ENCODE data around the gene NECTIN2.

Gene NECTIN2

DNA sequence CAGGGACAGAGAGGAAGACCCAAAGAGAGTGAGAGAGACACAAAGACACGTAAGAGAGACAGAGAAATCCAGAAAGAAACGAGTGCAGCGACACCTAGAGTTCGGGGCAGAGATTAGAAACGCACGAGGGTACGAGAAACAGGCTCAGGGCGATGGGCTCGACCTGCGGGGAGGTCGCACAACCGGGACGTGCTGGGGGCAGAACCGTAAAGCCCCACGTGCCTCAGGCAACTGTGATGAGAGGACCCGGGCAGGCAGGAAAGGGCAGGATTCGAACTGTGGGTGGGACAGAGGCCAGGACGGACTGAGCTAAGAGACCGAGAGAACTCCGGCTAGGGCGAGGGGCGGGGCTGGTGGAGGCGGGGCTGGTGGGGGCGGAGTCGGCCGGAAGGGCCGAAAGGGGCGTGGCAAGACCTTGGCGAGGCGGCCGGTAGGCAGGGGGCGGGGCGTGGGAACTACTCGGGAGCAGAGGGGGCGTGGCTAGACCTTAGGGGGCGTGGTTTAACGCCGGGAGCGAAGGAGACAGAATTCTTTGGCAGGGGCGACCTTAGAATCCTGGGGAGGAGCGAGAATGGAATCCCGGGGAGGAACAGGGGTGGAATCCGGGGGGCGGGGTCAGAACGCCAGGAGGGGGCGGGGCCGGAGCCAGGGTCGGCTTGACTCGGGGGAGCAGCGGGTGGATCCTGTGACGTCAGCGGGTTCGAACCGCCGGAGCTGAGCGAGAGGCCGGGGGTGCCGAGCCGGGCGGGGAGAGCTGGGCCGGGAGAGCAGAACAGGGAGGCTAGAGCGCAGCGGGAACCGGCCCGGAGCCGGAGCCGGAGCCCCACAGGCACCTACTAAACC lies at the start of gene NECTIN2:
Gene NECTIN2 (plus strand): TSS at position 686 of the 843 bp plus-strand sequence. CDS start 229 bp downstream, outside the sequence.
- peak; percentile 92 for DNase-seq

GRCh38 chr19:44796701-44797115 lies 49.4 kb upstream of the NECTIN2 start:
- peak; percentile 77 for DNase-seq

- DNase-seq: no peak
Measured at GRCh38 chr19:44799627-44800346, 46.3 kb upstream of the NECTIN2 start.

- DNase-seq: peak; percentile 62
Measured at GRCh38 chr19:44800461-44800860, 45.6 kb upstream of the NECTIN2 start.

GRCh38 chr19:44803442-44804428 lies 42.4 kb upstream of the NECTIN2 start:
- no peak for DNase-seq

- no peak for DNase-seq
Measured at GRCh38 chr19:44806291-44806690, 39.8 kb upstream of the NECTIN2 start.

- peak; percentile 75 for DNase-seq
Measured at GRCh38 chr19:44807162-44807561, 38.9 kb upstream of the NECTIN2 start.

DNA sequence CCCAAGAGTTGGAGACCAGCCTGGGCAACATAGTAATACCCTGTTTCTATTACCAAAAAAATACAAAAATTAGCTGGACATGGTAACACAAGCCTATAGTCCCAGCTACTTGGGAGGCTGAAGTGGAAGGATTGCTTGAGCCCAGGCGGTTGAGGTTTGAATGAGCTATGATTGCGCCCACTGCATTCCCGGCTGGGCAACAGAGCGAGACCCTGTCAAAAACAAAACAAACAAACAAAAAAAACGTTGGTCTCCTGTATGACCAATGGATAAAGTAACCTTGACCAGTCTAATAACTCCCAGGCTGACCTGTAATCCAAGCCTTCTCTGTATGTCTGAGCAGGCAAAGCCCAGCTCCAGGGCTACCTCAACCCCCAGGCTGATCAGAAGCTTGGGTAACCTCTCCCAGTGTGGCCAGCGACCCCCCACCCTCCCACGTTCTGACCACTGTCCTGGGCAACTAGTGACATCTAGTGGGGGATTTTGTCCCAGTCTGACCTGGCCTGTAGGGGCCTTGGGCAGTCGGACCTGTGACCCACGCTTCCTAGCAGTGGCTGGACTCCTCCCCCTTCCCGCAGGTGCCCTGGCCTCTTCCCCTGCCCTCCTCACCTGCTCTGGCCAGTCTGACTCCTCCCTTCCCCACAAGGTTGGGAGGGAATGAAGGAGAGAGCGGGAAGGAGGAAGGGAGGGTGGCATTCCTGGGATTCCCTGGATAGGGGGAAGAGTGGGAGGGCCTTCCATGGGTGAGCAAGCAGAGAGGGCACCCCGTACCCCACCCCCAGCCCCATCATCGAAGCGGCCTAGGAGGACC lies 38.2 kb upstream of the NECTIN2 start:
- DNase-seq: no peak

DNA sequence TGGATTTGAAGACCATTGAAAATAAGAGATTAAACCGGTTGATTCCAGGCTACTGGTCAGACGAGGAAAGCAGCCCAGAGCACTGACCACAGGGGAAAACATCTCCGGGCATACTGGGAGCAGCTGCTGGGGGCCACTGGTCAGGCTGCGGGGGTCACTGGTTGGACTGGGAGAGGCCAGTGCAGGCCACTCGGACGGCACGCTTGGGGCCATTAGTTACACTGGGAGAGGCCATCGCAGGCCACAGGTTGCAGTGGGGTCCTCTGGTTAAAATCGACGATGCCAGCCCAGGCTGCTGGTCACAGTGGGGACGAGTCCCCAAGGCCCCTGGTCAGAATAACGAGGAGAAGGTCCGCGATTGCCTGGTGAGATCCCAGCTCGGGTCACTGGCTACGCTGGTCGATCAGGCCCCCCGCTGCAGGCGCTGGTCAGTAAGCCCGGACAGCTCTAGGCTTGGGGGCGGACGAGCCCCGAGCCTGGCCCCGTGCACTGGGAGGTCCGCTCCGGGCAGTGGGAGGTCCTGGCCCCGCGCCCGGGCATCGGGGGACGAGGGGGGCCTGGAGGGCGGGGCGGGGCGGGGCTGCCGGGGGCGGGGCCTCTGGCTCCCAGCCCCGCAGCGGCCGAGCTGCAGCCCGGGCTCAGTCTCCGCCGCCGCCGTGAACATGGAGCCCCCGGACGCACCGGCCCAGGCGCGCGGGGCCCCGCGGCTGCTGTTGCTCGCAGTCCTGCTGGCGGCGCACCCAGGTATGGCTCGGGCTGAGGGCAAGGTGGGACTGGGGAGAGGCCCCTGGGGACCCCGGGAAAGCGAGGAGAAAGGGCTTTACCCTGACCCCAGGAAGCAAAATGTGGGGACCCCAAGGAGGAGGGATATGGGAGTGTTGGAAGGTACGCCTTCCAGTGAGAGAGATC lies 37.4 kb upstream of the NECTIN2 start, which contains the start of gene BCAM:
Gene BCAM (plus strand): TSS at position 641 of the 909 bp plus-strand sequence. CDS start 22 bp downstream, at position 663.
- DNase-seq: peak; percentile 38

- DNase-seq: no peak
Measured at GRCh38 chr19:44809577-44810233, 36.4 kb upstream of the NECTIN2 start.

- no peak for DNase-seq
Measured at GRCh38 chr19:44810234-44811121, 35.6 kb upstream of the NECTIN2 start.

DNA sequence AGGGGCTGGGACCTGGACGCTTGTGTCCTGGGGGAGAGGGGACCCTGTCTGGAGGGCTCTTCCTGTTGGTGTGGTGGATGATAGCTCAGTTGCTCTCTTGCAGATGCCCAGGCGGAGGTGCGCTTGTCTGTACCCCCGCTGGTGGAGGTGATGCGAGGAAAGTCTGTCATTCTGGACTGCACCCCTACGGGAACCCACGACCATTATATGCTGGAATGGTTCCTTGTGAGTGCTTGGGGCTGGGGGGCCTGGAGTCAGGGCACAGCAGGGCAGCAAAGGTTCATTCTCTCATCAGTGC lies 35.0 kb upstream of the NECTIN2 start:
- DNase-seq: no peak

DNA sequence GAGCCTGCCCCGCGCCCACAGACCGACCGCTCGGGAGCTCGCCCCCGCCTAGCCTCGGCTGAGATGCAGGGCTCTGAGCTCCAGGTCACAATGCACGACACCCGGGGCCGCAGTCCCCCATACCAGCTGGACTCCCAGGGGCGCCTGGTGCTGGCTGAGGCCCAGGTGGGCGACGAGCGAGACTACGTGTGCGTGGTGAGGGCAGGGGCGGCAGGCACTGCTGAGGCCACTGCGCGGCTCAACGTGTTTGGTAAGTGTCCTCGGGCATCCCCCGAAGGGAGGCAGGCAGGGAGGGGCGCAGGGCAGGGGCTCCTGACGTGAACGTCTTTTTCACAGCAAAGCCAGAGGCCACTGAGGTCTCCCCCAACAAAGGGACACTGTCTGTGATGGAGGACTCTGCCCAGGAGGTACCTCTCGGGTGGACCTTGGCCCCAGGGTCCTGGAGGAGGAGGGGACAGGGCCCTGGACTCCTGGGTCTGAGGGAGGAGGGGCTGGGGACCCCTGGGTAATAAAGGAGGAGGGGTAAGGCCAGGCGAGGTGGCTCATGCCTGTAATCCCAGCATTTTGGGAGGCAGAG lies 33.9 kb upstream of the NECTIN2 start:
- no peak for DNase-seq

GRCh38 chr19:44813070-44813840 lies 32.8 kb upstream of the NECTIN2 start:
- DNase-seq: no peak

DNA sequence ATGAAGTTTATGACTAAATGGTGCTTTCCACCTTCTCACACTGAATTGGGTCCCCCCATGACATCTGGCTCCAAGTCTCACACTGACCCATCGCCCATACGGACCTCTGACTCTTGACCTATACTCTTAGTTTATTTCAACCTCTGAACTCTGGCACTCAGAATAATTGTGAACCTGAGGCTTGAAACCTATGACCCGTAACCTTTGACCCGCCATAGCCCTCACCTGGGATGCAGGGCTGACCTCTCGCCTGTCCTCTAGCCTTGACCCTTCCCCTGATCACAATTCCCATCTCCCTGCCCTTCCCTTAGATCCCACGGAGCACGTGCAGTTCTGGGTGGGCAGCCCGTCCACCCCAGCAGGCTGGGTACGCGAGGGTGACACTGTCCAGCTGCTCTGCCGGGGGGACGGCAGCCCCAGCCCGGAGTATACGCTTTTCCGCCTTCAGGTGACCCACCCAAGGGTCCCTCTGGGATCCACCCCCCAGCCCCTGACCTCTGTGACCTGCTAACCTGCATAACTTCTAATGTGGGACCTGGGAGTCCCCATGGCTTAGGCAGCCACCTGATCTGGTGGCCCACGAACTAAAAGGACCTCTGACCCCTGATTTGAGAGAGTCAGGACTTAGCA lies 32.1 kb upstream of the NECTIN2 start:
- no peak for DNase-seq

GRCh38 chr19:44814517-44814916 lies 31.6 kb upstream of the NECTIN2 start:
- DNase-seq: no peak

DNA sequence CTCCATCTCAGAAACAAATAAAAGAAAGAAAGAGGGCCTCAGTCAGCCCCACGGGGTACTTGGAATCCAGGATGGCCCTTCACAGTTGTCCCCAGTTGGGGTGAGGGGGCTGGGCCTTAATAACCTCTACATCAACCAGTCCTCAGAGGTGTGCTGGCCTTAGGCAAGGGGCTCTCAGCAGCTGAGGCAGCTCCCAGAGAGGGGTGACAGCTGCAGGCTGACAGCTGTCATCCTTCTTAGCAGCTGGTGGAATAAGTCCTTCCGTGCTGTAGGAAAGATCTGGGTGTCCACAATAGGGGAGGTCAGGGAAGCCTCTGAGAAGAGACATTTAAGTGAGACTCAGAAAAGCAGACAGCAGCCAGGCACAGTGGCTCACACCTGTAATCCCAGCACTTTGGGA lies 29.8 kb upstream of the NECTIN2 start:
- no peak for DNase-seq

Data from NCI-H345 (cell line).